Upper lobe of left lung (tissue), 4 donors: ENCODE results near the gene DHRS12.

Experiments used
- CTCF ChIP-seq, 6 experiments: fragments of 450-650 bp in 4 of 6; fragments of 200-600 bp in 2 of 6; sonication (generic) in 2 of 6; IDR thresholded peaks; one replicate each; pipeline ENCODE4 v1.5.1; 2016 to 2019; ENCODE audit warnings: antibody characterized with exemption in 6 of 6
- EP300 ChIP-seq, 4 donors: sonication (generic); formaldehyde crosslinking; IDR thresholded peaks; one replicate each; pipeline ENCODE4 v1.5.1; 2017; ENCODE audit warnings: antibody characterized with exemption in 4 of 4, control low read depth in 2 of 4
- POLR2AphosphoS5 ChIP-seq, 2 donors: sonication (generic); formaldehyde crosslinking; IDR thresholded peaks; one replicate each; pipeline ENCODE4 v1.5.1; 2017; ENCODE audit warnings: antibody characterized with exemption in 2 of 2

- TF ChIP-seq CTCF (IDR thresholded peaks at IDR 0.05) (no peak), EP300 (IDR thresholded peaks at IDR 0.05) (no peak), POLR2AphosphoS5 (IDR thresholded peaks at IDR 0.05) (no peak)
Measured at GRCh38 chr13:51816604-51817249, 12.8 kb upstream of the DHRS12 start.
